HG02763 (cell line): Measurements from ENCODE around the gene FGG.
"Not testable (repeated sequence)": the region's sequence is repeated elsewhere in the genome, so short reads cannot be mapped to it uniquely, and the experiment has no call there.

Source experiments
- ATAC-seq: cut with Tn5 transposase; IDR thresholded peaks from one replicate; pipeline ENCODE4 v1.9.1; 2021; ENCODE audit warnings: mild to moderate bottlenecking, moderate library complexity; ENCODE audit not compliant: unreplicated experiment

The FGG gene

GRCh38 chr4:154614306-154614705 lies 1.9 kb upstream of the FGG start:
- ATAC-seq, result no peak

DNA sequence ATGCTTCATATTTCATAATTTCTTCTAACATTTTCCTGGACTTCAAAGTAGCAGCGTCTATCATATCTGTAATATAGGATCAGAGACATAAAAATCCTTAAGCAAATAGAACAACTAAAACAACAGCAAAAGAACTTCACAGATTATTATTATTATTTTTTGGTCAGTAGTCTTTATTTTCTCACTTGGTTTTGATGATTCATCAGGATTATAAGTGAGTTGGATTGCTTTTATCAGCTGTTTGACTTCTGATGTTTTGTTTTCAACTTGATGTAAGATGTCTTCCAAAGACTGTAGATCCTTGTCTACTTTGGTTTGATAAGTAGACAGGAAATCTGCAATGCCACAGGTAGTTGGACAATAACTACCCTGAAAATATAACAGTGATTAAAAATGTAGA lies 623 bp downstream of the FGG start:
- ATAC-seq, result no peak

DNA sequence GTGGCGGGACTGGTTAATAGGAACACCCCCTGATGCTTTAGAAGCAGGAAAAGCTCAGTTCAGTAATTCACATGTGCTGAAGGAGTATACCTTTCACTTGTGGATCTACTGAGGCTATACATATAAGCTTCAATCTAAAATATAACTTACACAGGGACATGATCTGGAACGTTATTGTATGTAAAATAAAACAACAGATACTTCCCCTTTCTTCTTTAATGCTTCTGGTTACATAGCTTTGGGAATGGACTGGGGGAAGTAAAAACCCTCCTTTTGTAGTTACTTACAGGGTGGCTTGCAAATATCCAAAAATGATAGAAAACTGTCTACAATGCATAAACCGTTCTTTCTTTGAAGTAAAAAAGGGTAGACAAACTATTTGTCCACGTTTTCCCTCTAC lies 1.9 kb downstream of the FGG start:
- no peak for ATAC-seq

DNA sequence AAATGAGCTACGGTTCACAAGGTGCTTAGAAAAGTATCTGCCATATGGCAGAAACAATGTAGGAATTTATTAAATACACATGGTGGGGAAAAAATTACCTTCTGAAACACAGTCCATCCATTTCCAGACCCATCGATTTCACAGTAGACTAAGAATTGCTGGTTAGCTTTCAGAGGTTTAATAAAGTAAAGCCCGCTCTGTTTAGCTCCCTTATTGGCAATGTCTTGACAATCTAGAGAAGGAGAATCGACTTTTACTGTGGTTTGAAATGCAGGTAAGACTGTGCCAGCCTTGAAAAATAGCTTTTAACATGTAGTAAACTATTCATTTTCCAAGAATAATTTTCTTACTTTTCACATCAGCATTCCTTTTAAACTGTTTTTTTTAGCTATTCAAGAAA lies 2.9 kb downstream of the FGG start:
- ATAC-seq, result no peak

- no peak for ATAC-seq
Observed at GRCh38 chr4:154608361-154609252, 3.8 kb downstream of the FGG start.

DNA sequence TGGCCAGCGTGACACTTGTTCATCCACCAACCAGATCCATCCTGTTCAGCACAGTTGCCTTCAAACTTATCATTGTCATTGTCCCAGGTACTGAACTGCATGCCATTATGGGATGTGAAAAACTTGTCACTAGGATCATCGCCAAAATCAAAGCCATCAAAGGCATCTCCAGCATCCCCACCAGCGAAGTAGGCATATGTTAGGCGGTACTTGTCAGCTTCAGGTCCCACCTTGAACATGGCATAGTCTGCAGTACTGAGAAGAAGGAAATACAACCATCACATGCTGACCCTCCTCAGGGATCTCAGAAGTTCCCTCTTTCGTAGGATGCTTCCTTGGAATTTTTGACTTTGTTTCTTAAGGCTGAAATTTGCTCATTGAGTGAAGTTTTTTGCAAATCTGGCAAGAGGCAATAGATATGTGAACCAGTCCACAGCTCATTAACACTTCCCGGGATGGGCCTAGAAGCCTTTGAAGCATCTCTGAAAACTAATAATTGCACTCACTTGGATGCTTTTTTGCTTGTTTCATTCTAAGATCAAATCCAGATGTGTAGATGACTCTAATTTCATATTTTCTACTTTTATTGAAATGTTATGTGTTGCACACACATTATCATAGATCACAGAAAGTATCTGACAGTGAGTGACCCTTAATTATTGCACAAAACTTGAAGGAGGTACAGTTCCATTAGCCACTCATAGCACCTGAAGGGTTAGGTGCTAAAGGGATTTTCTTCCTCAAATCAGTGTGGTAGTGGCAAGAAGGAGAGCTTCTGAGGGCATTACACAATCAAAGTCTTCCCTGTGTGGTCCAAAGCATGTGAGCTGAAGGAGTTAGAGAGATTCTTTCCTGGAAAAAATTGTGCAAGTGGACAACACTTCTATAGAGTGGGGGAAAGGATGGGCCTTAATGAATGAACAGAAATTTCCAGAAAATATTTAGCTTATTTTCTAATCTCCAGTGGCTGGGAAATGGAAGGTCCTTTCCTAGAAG lies 5.4 kb downstream of the FGG start:
- ATAC-seq, result no peak

DNA sequence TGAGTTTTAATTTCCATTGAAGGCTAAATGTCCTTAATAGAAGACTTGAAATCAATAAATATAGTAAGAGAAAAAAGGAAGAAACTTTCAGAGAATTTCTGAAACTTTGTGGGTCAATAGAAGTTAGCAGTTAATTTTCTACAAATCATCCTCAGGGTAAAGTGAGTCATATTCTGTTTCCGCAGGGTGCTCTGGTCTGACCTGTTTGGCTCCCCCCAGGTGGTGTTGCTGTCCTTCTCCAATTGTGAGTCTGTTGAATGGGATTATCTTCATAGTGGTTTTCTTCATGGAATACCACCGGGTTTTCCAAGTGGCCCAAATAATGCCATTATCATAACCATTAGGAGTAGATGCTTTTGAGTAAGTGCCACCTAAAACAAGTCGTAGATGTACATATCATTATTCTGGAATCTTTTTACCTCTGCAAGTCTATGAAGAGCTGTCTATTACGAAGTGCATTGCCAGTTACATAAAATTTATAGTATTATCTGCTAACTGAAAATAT lies 7.7 kb downstream of the FGG start:
- no peak for ATAC-seq

DNA sequence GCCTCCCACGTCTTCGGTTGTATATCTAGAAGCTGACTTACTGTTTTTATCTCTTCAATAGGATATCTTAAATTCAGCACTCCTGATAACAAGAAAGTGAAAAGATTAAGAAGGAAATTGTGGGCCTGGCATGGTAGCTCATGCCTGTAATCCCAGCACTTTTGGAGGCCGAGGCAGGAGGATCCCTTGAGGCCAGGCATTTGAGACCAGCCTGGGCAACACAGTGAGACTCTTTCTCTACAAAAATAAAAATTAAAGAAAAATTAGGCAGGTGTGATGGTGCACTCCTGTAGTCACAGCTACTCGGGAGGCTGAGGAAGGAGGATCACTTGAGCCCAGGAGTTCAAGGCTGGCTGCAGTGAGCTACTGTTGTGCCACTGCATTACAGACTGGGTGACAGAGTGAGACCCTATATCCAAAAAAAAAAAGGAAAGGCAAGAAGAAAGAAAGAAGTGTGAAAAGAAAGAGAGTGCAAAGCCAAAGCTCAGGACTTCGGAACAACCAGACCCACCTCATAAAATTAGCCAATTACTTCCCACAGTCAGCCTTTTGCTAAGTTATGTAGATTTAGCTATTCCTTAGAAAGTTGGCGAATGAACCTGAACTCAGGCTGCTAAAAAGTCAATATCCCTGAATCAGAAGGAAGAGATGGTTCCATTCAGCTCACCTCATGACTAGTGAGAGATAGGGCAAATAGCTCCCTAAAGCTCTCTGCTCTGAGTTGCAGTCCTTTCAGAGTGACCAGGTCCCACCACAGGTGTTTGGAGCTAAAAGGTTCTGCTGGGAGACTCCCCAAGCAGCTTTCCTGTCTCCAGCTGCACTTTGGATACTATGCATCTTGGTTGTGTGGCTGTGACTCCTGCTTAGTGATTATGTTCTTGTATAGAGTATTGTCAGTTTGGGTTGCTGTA lies 9.2 kb downstream of the FGG start:
- ATAC-seq, result no peak

DNA sequence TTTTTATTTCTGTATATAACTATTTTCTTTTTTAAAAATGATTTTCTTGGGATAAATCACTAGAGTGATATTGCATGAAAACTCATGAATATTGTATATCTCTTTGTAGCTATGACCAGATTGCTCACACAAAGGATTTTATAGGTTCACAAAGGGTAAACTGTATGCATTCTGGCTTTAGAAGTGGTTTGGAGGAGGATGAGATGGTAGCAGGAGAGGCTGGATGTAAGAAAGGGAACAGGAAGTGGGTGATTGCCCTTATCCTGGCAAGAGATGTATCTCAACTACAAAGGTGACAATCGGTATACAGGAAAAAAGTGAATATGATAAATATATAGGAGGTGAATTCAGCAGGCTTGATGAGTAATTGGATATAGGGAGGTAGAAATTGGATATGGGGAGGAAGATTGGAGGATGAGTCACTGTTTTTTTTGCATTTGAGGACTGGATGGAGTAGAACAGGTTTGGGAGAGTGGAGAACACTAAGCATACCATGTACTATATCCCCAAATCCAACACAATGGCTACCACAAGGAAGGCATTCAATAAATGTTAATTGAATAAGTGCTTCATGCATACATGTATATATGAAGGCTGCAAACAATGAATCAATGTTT lies 9.9 kb downstream of the FGG start:
- ATAC-seq, result no peak

- ATAC-seq, result no peak
Observed at GRCh38 chr4:154597798-154598774, 14.4 kb downstream of the FGG start.

- ATAC-seq, result not testable (repeated sequence)
Observed at GRCh38 chr4:154597281-154597680, 15.2 kb downstream of the FGG start.

GRCh38 chr4:154595807-154596206 lies 16.6 kb downstream of the FGG start:
- no peak for ATAC-seq

DNA sequence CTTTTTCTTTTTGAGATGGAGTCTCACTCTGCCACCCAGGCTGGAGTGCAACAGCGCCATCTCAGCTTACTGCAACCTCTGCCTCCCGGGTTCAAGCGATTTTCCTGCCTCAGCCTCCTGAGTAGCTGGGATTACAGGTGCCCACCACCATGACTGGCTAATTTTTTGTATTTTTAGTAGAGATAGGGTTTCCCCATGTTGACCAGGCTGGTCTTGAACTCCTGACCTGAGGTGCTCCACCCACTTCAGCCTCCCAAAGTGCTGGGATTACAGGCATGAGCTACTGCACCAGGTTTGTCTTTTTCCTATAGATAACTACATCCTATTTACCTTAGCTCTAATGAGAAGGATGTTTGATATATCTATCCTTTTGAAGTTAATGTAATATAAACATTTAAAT lies 18.1 kb downstream of the FGG start:
- not testable (repeated sequence) for ATAC-seq

DNA sequence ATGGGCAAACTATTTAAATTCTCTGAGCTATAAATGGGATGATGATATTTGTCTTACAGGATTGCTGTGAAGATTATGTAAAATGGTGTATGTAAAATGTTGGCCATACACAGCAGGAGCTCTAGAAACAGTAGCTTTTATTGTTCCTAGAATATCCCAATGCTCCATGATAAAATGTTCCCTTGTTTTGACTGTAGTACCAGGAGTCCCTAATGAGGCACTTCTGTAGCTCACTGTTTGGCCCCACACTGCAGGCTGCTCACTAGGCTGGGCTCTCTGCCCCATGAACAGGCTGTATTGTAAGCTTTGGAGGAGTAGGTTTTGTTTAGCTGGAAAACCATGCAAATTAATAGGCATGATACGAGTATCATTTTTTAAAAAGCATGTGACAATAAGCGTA lies 18.6 kb downstream of the FGG start:
- ATAC-seq, result no peak

- ATAC-seq, result no peak
Observed at GRCh38 chr4:154591890-154592289, 20.6 kb downstream of the FGG start.

DNA sequence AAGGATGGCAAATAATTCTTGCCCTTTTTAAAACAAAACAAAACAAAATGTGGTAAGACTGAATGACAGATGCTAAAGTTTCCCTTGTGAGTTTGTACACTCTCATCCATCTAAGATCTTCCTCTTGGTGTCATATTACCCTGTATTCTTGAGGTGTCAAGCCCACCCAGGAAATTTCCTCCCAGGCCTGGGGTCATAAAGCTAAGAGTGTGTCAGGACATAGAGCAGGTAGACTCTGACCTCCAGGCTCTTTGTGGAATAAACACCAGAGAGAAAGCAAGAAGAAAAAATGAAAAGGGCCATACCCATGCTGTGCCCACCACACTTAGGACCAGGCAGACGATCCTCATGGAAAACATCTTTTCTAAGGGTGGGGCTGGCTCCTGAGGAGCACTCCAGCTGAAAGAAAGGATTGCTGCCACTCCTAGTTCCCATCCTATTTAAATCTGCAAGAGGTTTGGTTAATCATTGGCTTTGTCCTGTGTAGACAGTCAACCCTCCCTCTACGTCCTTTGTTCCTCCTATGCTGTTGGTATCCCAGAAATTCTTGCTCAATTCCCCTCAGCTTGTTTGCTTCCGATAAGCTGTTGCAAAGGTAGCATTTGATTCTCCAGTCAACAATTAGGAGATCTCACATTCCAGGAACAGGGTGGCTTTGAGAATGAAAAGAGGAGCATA lies 22.0 kb downstream of the FGG start, which contains the start of gene FGA:
TSS of gene FGA (minus strand) at position 414 of the 678 bp plus-strand sequence. CDS start at position 359, 55 bp downstream.
- ATAC-seq, result no peak

DNA sequence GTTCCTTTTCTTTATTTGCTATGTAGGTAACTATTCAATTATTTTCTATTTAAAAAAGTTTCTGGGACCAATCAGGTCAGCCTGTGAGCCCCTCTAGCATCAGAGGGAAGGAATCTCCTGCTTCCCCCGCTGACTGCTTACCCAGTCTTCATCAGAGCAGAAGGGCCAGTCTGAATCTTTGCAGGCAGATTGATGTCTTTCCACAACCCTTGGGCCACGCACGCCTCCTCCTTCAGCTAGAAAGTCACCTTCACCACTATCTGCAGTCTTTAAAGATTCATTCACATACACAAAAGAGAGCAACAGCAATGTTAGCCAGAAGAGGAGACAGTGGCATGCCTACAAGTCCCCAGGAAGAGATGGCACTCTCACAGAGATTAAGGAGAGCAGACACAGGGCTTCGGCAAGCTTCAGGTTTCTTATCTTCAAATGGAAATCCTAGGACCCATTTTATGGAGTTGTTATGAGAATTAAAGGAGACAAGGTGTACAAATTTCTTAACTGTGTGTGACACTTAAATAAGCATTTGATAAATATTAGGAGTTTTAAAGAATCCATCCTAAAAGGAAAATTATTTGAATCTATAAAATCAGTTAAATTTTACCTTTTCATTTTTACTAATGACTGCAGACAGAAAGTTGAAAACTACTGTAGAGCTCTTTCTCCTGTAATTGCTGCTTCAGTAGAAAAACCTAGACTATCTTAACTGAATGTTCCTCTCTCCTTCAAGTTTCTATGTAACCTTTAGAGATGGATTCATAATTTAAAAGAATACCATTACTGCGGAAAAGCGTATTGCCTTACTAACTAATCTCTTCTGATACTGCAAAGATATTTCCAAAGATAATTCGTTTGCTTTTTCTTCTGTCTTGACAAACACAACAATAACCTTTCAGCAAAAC lies 22.9 kb downstream of the FGG start:
- no peak for ATAC-seq
